Neural progenitor cell (in vitro differentiated cells): ENCODE measurements around the gene MUC12. TPM values are rescaled to one million over a fixed set of nuclear protein-coding genes. Genes with fewer than 3 reads are reported as not detected.

Experiments used
- DNase-seq: peaks from one replicate; pipeline ENCODE4 v3.0.0-alpha.2; 2016; ENCODE audit warnings: low spot score
- H2AFZ ChIP-seq: fragments of 200-600 bp; sonication (generic); replicated peaks from 2 replicates; pipeline ENCODE4 v1.6.1; 2016; ENCODE audit warnings: antibody characterized with exemption
- H3F3A ChIP-seq: fragments of 200-600 bp; sonication (generic); 2 replicates; pipeline ENCODE4 v1.6.1; 2016; ENCODE audit warnings: antibody characterized with exemption, low read depth
- H3K27ac ChIP-seq: fragments of 200-600 bp; sonication (generic); 2 replicates; pipeline ENCODE4 v1.5.1; 2016; ENCODE audit warnings: mild to moderate bottlenecking
- H3K27me3 ChIP-seq: fragments of 200-600 bp; sonication (generic); 2 replicates; pipeline ENCODE4 v1.6.1; 2016; ENCODE audit warnings: mild to moderate bottlenecking, moderate library complexity
- H3K36me3 ChIP-seq: fragments of 200-600 bp; sonication (generic); 2 replicates; pipeline ENCODE4 v1.5.1; 2016
- H3K4me1 ChIP-seq: fragments of 200-600 bp; sonication (generic); 2 replicates; pipeline ENCODE4 v1.6.1; 2016; ENCODE audit warnings: mixed run types
- H3K4me2 ChIP-seq: fragments of 200-600 bp; sonication (generic); 2 replicates; pipeline ENCODE4 v1.6.1; 2016
- H3K4me3 ChIP-seq: fragments of 200-600 bp; sonication (generic); 2 replicates; pipeline ENCODE4 v1.5.1; 2016
- H3K79me2 ChIP-seq: fragments of 200-600 bp; sonication (generic); 2 replicates; pipeline ENCODE4 v1.6.1; 2016; ENCODE audit warnings: low read depth
- H3K9ac ChIP-seq: fragments of 200-600 bp; sonication (generic); 2 replicates; pipeline ENCODE4 v1.6.1; 2016
- H3K9me3 ChIP-seq: fragments of 200-600 bp; sonication (generic); 2 replicates; pipeline ENCODE4 v1.5.1; 2016; ENCODE audit warnings: low read depth
- H4K20me1 ChIP-seq: fragments of 200-600 bp; sonication (generic); 2 replicates; pipeline ENCODE4 v1.6.1; 2016; ENCODE audit warnings: low read depth
- H3K27ac Mint-ChIP-seq: 3 replicates; pipeline ENCODE4 v1.8.0; 2021; ENCODE audit warnings: mixed read lengths
- H3K27me3 Mint-ChIP-seq: 2 replicates; pipeline ENCODE4 v1.8.0; 2022; ENCODE audit warnings: low read depth, mild to moderate bottlenecking, inconsistent platforms, moderate library complexity, mixed read lengths; ENCODE audit not compliant: insufficient read depth
- H3K36me3 Mint-ChIP-seq: 3 replicates; pipeline ENCODE4 v1.8.0; 2021; ENCODE audit warnings: mixed read lengths
- H3K4me1 Mint-ChIP-seq: 3 replicates; pipeline ENCODE4 v1.8.0; 2021; ENCODE audit warnings: mixed read lengths
- H3K4me3 Mint-ChIP-seq: 3 replicates; pipeline ENCODE4 v1.8.0; 2021; ENCODE audit warnings: mild to moderate bottlenecking, moderate library complexity, mixed read lengths
- H3K9me3 Mint-ChIP-seq: 3 replicates; pipeline ENCODE4 v1.8.0; 2020; ENCODE audit warnings: mixed read lengths
- EZH2 ChIP-seq: fragments of 200-600 bp; sonication (generic); IDR thresholded peaks from 2 replicates; pipeline ENCODE4 v1.6.1; 2017; ENCODE audit warnings: antibody characterized with exemption, mild to moderate bottlenecking, moderate library complexity
- EZH2phosphoT487 ChIP-seq: fragments of 200-600 bp; sonication (generic); IDR thresholded peaks from 2 replicates; pipeline ENCODE4 v1.6.1; 2017; ENCODE audit warnings: antibody characterized with exemption
- total RNA-seq: library from RNA; depleted of rRNA; stranded (reverse); fragments of >200 nt; gene quantifications from 2 replicates; pipeline ENCODE4 v1.2.3, GENCODE V29; 2015; ENCODE audit warnings: low replicate concordance
- TF ChIP-seq, protein P1 (sequence below): fragments of 200-600 bp; sonication (generic); IDR thresholded peaks from 2 replicates; pipeline ENCODE4 v1.5.1; 2017; ENCODE audit warnings: antibody characterized with exemption, mild to moderate bottlenecking

The MUC12 gene
- total RNA-seq, 1 donor from 2014 or later = not detected

DNA sequence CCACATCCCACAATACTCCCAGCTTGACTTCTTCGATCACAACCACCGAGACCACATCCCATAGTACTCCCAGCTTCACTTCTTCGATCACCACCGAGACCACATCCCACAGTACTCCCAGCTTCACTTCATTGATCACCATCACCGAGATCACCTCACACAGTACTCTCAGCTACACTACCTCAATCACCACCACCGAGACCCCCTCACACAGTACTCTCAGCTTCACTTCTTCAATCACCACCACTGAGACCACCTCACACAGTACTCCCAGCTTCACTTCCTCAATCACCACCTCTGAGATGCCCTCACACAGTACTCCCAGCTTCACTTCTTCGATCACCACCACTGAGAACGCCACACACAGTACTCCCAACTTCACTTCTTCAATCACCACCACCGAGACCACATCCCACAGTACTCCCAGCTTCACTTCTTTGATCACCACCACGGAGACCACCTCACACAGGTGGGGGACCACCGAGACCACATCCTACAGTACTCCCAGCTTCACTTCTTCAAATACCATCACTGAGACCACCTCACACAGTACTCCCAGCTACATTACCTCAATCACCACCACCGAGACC lies 11.4 kb upstream of the MUC12 start:
- no peak overlapping the region for H3K4me2 ChIP-seq
- no peaks in the 10 kb centered on the region for H3F3A ChIP-seq
- H3K27me3 ChIP-seq = peaks cover 18% of the 10 kb centered on the region
- H3K27ac ChIP-seq = no peak overlapping the region
- Mint-ChIP-seq H3K4me3 (no peak overlapping the region), H3K27me3 (peaks cover 1% of the 10 kb centered on the region), H3K9me3 (no peaks in the 10 kb centered on the region), H3K4me1 (no peaks in the 10 kb centered on the region), H3K27ac (no peak overlapping the region), H3K36me3 (no peaks in the 10 kb centered on the region)
- no peaks in the 10 kb centered on the region for H3K9me3 ChIP-seq
- H4K20me1 ChIP-seq = no peaks in the 10 kb centered on the region
- H3K9ac ChIP-seq = no peak overlapping the region
- H2AFZ ChIP-seq = no peak overlapping the region
- no peak for DNase-seq
- no peak for TF ChIP-seq EZH2phosphoT487
- TF ChIP-seq, protein P1, sequence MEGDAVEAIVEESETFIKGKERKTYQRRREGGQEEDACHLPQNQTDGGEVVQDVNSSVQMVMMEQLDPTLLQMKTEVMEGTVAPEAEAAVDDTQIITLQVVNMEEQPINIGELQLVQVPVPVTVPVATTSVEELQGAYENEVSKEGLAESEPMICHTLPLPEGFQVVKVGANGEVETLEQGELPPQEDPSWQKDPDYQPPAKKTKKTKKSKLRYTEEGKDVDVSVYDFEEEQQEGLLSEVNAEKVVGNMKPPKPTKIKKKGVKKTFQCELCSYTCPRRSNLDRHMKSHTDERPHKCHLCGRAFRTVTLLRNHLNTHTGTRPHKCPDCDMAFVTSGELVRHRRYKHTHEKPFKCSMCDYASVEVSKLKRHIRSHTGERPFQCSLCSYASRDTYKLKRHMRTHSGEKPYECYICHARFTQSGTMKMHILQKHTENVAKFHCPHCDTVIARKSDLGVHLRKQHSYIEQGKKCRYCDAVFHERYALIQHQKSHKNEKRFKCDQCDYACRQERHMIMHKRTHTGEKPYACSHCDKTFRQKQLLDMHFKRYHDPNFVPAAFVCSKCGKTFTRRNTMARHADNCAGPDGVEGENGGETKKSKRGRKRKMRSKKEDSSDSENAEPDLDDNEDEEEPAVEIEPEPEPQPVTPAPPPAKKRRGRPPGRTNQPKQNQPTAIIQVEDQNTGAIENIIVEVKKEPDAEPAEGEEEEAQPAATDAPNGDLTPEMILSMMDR = no peak
- no peak for TF ChIP-seq EZH2
- H3K4me1 ChIP-seq = no peaks in the 10 kb centered on the region
- no peaks in the 10 kb centered on the region for H3K36me3 ChIP-seq
- no peaks in the 10 kb centered on the region for H3K79me2 ChIP-seq
- H3K4me3 ChIP-seq = no peak overlapping the region

DNA sequence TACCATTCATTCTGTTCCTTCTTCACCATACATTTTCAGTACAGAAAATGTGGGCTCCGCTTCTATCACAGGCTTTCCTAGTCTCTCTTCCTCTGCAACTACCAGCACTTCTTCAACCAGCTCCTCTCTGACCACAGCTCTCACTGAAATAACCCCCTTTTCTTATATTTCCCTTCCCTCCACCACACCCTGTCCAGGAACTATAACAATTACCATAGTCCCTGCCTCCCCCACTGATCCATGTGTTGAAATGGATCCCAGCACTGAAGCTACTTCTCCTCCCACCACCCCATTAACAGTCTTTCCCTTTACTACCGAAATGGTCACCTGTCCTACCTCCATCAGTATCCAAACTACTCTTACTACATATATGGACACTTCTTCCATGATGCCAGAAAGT lies 9.5 kb upstream of the MUC12 start:
- Histone ChIP-seq H3K27me3 (peaks cover 38% of the 10 kb centered on the region), H3K4me2 (no peak overlapping the region), H4K20me1 (no peaks in the 10 kb centered on the region), H3K4me1 (no peaks in the 10 kb centered on the region), H3K4me3 (no peak overlapping the region), H3K27ac (no peak overlapping the region), H2AFZ (no peak overlapping the region), H3K36me3 (no peaks in the 10 kb centered on the region), H3K9ac (no peak overlapping the region), H3F3A (no peaks in the 10 kb centered on the region), H3K79me2 (no peaks in the 10 kb centered on the region), H3K9me3 (no peaks in the 10 kb centered on the region)
- Mint-ChIP-seq H3K27ac (no peak overlapping the region), H3K4me3 (no peak overlapping the region), H3K4me1 (no peaks in the 10 kb centered on the region), H3K36me3 (no peaks in the 10 kb centered on the region), H3K9me3 (no peaks in the 10 kb centered on the region), H3K27me3 (peaks cover 11% of the 10 kb centered on the region)
- DNase-seq = no peak
- TF ChIP-seq, protein P1 = no peak
- TF ChIP-seq EZH2 (no peak), EZH2phosphoT487 (no peak)

DNA sequence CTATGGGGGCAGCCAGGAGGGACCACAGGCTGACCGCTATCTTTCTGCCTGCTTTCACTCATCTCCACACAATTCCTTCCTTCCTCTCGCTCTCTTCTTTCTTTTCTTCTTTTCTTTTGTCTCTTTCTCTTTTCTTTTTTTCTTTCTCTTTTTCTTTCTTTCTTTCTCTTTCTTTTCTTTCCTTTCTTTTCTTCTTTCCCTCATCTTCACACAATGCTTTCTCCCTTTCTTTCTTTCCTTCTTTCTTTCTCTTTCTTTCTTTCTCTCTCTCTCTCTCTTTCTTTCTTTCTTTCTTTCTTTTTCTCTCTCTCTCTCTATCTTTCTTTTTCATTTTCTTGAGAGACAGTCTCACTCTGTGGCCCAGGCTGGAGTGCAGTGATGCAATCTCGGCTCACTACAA lies 6.8 kb upstream of the MUC12 start:
- DNase-seq = no peak
- Mint-ChIP-seq H3K4me3 (no peak overlapping the region), H3K27ac (no peak overlapping the region), H3K4me1 (peaks cover 17% of the 10 kb centered on the region), H3K27me3 (peaks cover 33% of the 10 kb centered on the region), H3K36me3 (no peaks in the 10 kb centered on the region), H3K9me3 (no peaks in the 10 kb centered on the region)
- H3K9ac ChIP-seq = no peak overlapping the region
- H3K36me3 ChIP-seq = no peaks in the 10 kb centered on the region
- peaks cover 64% of the 10 kb centered on the region for H3K27me3 ChIP-seq
- H3K4me3 ChIP-seq = no peak overlapping the region
- no peak overlapping the region for H3K4me2 ChIP-seq
- H2AFZ ChIP-seq = no peak overlapping the region
- no peak overlapping the region for H3K27ac ChIP-seq
- H3F3A ChIP-seq = peaks cover 16% of the 10 kb centered on the region
- TF ChIP-seq EZH2phosphoT487 = no peak
- TF ChIP-seq, protein P1 = no peak
- H3K9me3 ChIP-seq = no peaks in the 10 kb centered on the region
- no peaks in the 10 kb centered on the region for H3K79me2 ChIP-seq
- peaks cover 8% of the 10 kb centered on the region for H3K4me1 ChIP-seq
- peaks cover 8% of the 10 kb centered on the region for H4K20me1 ChIP-seq
